Anterior cingulate cortex (tissue), 58 donors: Measurements from ENCODE around the gene PAFAH1B2.
A peak's percentile ranks its signal among the peaks of the same experiment; 100 is the strongest.
"Not testable (repeated sequence)": the region's sequence is repeated elsewhere in the genome, so short reads cannot be mapped to it uniquely, and the experiment has no call there.

ENCODE experiments used
- DNase-seq, 58 donors: peaks; one replicate each; lab custom pipeline; 2025; lab: John Stamatoyannopoulos, UW

PAFAH1B2 gene

DNA sequence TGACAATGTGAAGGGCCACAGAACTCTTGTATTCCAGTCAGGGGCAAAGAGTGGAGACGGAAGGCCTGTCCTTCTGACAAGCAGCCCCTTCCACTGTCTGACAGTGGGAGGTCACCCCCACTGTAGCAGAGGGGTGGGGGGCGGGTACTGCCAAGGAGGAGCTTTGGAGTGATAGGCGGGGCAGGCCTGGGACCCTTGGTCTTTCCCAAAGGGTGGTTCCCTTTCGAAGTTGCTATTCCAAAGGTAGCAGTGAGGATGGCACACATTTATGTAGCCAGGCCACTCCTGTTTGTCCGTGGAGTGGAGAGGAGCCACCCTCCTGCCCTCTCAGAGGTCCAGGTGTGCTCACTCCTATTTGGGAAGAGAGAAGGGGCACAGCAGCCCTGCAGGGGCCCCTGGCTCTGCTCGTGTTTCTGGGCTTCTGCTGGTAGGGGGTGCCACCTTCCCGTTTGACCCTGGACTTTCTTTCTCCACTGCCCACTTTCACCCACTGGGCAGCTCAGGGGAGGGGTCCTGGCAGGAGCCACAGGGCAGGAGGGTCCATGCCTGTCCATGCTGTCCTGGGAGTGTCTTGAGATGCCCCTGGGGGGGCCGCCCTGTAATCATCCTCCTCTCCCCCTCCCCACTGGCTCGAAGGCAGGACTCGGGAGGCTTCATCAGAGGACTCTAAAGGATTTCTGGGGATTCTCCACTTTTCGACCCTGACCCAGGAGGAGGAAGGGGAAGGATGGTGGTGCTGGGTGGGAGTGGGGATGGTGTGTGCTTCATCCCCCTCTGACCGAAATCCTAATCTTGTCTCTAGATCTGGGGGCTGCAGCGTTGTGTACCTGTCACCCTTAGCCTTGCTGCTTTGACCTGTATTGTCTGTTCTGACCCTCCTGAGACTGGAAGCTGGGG lies 56.1 kb downstream of the PAFAH1B2 start:
- DNase-seq: no peak

DNA sequence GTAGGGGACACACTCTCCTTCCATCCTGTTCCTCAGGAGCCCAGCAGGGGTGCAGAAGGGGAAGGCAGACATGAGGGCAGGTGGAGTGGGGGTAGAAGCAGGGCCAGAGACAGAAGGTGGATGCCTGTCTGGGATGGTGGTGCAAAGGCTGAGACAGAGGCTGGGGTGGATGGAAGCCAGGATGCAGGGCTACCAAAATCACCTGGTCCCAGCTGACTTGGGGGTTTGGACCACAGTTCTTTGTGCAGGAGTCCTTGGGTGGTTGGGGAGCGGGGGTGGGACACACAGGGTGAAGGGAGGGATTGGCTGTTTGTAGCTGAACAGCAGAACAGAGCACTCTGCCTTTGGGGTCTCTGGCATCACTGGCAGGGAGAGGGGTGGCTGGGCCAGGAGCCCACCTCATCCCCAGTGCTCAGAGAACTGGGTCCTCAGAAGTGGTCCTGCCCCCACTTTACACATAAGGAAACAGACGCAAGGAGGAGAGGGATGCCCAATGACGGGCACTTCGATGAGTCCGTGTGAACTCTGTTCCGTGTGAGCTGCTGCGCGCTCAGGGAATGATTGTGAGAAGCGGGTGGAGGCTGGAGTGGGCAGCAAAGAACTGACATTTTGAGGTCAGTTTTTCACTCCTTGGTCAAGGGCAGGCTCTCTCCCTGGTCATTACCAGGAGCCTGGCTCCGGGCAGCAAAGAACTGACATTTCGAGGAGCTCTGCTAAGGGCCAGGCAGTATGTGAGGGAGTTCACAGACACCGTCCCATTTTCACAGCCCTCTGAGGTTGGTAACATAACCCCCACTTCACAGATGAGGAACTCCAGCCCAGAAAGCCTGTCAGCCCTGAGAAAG lies 56.9 kb downstream of the PAFAH1B2 start:
- no peak for DNase-seq

DNA sequence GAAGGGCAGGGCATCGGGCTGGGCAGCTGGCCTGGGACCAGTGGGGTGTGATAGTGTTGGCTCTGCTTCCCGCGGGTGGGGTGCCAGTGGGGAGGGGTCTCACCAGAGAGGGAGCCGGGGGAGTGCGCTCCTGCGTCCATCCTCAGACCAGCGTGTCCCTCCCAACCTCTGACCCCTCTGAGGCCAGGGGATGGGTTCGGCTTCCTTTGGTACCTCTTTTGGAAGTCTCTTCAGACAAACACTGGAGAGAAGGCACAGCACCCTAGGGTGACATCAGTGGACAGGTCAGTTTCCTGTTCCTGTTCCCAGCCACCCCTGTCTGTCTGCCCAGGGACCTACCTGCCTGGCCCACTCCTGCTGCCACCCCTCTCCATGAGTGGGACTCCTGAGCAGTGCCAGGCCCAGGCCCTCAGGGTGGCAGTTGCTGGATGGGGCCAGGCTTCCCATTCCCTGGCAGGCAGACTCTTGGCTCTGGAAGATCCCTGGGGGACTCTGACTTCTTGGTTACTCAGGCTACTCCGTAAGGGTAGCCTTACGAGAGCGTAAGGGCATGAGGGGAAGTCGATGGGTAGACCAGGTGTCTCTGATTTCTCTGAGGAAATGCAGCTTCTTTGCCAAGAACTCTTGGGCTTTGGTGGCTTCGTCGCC lies 57.7 kb downstream of the PAFAH1B2 start:
- DNase-seq: no peak

DNA sequence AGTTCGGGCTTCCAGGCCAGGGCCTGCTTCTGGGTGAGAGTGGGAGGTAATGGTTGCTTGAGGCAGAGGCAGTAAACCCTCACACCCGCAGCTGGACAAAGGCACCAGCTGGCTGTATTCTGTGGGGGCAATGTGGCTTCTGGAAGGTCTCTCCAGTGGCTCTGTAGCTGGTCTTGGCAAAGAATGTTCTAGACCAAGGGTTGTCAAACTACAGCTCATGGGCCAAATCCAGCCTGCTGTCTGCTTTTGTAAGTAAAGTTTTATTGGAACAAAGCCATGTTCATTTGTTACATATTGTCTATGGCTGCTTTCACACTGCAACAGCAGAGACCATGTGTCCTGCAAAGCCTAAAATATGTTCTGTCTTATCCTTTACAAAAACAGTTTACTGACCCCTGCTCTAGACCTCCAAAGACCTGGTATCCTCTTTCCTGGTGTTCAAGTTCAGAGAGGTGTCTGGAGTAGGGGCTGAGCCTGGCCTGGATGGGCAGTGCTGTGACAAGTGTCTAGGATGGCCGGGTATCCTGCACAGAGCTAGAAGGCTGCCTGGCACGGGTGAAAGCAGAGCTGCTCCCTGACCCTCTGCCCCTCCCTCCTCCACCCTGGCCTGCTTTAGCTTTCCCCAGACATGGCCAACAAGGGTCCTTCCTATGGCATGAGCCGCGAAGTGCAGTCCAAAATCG lies 58.4 kb downstream of the PAFAH1B2 start:
- DNase-seq: no peak

DNA sequence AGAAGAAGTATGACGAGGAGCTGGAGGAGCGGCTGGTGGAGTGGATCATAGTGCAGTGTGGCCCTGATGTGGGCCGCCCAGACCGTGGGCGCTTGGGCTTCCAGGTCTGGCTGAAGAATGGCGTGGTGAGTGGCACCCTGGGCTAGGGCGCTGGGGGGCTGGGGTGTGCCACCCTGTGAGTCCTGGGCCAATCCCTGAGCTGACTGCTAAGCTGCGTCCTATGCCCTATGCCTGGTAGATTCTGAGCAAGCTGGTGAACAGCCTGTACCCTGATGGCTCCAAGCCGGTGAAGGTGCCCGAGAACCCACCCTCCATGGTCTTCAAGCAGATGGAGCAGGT lies 59.0 kb downstream of the PAFAH1B2 start:
- no peak for DNase-seq

DNA sequence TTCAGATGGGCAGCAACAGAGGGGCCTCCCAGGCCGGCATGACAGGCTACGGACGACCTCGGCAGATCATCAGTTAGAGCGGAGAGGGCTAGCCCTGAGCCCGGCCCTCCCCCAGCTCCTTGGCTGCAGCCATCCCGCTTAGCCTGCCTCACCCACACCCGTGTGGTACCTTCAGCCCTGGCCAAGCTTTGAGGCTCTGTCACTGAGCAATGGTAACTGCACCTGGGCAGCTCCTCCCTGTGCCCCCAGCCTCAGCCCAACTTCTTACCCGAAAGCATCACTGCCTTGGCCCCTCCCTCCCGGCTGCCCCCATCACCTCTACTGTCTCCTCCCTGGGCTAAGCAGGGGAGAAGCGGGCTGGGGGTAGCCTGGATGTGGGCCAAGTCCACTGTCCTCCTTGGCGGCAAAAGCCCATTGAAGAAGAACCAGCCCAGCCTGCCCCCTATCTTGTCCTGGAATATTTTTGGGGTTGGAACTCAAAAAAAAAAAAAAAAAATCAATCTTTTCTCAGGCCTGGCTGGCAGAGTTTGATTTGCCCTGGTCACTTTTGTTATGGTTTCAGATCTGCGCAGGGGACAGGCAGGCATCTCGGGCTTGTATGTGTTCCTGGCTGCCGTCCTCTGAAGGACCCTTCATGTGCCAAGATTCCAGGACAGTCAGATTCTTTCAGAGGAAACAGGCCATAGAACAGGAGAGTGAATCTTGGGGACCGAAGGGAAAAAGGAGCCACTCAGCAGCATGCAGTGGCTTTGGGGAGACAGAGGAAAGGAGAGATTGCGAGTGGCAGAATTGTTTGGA lies 60.4 kb downstream of the PAFAH1B2 start:
- peak in 1 of 58 donors; percentile 19 for DNase-seq

DNA sequence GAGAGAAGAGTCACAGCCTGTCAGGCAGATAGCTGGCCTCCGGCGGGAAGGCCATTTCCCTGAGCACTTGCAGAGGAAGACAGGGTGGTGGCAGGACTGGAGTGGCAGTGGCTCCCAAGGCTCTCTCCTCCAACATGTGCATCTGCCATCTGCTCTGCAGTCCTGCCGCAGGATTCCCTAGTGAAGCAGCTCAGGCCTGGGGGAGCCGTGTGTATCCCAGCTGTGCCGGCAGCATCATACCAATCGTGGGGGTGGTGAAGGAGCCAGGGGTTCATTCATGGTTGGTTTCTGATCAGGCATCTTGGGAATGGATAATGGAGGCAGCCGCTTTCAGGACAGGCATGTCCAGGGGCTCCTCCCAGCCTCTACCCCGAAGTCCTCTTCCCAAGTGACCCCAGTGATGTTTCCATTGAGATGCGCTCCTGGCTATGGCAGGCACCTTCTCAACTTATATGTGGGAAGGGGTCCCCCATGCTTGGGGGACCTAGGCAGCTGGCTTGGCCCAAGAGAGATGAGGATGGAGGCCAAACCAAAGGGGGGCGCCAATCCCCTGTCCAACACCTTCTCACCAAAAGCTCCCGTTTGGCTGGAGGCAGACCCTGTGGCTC lies 61.2 kb downstream of the PAFAH1B2 start:
- peak in 7 of 58 donors; percentile 6 to 40 (median 13) for DNase-seq

DNA sequence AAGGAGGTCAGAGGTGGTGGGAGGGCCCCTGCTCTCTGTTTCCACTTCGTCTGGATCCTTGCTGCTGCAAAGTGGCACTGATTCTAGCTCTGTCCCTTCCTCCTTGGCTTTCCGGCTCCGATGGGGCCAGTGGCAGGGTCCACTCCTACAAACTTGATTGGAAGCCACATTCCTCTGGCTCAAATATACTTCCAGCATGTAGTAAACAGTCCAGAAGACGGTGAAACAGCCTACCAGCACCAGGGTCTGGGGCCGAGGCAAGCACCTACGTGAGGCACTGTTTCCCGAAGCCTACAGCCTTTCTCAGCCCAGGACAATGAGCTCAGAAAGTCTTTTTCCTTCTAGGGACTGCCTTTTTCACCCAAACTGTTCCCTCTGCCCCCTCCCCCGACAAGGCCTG lies 62.0 kb downstream of the PAFAH1B2 start:
- not testable (repeated sequence) for DNase-seq

DNA sequence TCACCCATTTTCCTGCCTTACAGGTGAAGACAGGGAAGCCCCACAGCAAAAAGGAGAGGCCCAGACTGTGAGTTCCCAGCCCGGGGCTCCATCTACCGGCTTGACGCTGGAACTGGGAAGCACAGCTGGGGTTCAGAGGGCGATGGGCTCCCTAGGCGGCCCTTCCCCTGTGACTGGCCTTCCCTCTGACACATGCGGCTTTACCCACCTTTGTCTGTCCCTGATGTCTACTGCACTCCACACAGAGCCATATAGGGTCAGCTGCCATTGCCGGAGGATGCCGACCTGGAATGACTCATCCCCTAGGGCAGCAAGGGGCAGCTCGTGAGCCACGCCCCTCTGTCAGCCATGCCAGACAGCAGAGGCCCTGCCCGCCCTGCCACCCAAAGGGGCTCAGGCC lies 62.8 kb downstream of the PAFAH1B2 start:
- DNase-seq: not testable (repeated sequence)

DNA sequence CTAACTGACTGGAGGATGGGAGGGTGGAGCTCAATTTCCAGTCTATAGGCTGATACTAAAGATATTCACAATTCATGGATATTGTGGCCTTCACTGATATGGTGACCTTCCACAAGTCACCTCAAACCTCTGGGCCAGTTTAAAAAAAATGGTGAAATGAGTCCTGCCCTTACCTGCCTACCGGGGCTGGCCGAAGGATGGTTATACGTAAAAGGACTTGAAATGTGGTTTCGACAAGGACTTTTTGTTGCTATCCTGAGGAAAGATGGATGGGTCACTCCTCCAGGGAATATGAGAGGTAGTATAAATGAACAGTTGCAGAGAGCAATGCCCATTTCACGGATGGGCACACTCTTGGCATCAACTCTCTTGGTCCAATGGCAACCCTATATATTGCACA lies 63.4 kb downstream of the PAFAH1B2 start:
- not testable (repeated sequence) for DNase-seq

DNA sequence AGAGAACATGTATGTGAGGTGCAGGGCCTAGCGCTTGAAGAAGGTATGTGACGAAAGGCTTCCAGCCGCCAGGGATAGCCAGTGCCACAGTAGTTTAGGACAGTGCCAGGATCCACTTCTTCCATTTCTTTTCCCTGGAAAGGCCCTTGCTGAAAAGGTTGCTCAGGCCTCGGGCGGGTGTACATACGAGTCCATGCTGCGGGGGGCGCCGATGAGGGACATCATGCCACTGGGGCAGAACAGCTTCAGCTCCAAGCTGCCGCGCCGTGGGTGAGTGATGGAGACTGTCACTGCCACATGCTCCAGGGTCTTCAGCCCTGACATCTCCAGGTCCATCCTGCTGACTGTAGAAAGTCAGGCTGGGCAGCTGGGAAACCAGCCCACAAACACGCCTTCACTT lies 64.6 kb downstream of the PAFAH1B2 start:
- DNase-seq: peak in 1 of 58 donors; percentile 17

DNA sequence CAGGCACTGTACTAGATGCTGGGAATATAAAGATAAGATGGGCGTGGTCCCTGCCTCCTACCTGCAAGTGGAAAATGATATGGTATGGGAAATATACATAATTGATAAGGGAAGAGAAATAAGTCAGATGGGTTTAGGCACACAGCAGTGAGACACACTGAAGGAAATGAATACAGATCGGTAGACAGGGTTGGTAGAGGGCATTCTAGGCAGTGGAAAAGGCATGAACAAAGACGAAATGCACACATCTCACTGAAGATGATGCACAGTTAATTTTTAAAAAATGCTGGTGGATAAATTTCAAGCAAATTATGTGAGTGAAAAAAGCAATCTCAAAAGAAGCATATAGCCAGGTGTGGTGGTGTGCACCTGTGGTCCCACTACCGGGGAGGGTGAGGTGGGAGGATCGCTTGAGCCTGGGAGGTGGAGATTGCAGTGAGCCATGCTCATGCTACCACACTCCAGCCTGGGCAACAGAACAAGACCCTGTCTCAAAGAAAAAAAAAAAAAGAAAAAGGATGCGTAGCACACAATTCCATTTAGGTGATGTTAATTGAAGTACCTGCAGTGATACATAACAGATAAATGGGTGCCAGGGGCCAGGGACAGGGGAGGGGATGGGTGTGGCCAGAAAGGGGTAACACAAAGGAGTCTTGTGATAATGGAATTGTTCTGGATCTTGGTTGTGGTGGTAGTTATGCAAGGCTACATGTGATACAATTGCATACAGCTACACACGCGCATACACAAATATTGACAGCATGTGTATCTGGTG lies 65.5 kb downstream of the PAFAH1B2 start:
- DNase-seq: not testable (repeated sequence)

DNA sequence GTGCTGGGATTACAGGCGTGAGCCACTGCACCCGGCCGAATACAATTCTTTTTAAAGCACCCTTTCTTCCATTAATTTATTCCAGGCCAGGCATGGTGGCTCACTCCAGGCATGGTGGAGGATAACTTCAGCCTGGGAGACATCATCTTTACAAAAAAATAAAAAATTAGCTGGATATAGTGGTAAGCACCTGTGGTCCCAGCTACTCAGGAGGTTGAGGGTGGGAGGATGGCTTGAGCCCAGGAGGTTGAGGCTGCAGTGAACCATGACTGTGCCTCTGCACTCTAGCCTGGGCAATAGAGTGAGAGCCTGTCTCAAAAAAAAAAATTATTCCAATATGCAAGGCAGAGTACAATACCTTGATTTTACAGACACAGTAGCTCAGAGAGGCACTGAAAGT lies 66.5 kb downstream of the PAFAH1B2 start:
- no peak for DNase-seq

DNA sequence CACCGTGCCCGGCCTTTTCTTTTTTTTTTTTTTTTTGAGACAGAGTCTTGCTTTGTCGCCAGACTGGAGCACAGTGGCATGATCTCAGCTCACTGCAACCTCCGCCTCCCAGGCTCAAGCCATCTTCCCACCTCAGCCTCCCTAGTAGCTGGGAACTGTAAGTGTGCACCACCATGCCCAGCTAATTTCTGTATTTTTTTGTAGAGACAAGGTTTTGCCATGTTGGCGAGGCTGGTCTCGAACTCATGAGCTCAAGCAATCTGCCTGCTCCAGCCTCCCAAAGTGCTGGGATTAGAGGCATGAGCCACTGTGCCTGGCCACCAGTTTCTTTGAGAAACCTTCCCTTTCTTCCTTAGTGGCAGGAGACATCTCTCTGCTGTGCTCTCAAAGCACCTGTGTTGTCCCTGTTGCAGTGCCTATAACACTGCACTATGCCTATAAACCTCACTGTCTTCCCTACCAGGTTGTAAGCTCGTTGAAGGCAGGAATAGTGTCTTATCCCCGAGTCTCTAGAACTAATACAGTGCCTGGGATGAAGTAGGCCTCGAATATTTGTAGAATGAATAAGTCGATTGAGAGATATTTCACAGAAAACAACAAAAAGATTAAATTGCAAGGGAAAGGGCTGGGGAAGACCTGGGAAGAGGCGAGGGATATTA lies 68.7 kb downstream of the PAFAH1B2 start:
- DNase-seq: no peak

DNA sequence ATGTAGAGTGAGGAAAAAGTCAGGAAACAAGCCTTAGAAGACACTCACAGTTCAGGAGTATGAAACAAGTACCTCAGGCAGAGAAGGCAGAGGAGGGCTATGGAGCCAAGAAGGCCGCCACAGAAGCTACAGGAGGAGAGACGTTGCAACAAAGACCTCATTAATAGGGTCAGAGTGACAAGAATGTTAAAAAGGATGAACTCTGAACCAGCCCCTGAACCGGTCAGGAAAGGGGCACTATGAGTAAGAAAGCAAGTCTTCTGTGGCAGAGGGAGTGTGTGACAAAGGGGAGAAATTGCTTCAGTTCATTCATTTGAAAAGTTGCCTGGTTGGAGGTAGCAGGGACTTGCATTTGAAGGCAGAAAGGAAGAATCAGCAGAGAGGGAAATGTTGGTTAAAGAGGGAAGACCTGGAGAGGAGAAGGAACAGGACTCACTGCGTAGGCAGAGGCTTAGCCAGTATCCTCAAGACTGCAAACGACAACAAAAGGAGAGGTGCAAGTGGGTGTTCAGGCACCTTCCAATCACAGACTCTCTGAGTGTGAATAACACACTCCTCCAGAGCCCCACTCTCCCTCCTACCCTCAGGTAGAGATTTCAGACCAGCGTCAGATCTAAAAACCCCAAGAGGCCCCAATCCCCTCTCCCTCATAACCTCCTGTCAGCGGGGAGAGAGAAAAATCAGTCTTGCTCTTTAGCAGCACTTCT lies 70.5 kb downstream of the PAFAH1B2 start:
- no peak for DNase-seq

DNA sequence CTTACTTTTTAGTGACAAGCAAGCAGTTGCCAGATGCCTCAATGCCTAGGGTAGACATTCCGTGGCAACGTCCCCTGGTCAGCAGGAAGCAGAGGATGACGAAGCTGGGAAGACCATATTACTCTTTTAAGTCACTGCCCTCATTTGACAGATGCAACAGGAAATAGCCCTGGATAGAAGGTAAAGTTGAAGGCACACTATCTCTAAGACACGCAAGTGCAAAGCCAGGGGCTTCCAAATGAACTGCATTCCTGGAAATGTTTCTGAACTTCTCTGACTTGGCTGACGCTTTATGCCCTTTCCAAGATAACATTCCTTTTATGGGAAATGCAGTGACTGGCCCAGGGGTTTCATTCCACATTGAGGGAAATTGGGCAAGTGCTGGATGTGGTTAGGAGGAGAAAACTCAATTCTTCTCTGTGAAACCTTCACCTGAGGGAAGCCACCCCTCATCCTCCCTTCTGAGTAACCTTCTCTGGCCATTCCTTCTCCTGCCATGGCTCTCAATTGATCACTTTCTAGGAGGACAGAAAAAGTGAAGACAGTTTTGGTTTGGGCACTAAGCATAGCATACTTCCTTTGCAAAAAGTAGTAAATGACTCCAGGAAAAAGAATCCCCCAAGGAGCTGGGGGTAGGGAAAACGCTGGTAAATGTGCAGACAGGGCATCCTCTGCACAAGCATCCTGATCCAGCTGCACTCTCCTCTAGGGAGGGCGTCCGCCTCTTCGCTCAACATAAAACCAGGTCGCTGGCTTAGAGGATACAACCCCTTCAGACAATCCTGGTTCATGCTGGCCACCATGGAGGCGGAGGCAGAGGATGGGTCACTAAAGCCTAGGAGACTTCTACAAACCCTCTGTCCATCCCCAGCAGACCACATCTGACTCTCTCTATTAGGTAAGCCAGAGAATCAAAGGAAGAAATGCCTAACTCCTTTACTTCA lies 73.3 kb downstream of the PAFAH1B2 start:
- DNase-seq: no peak
